Measurements from ENCODE around the gene CD96. TPM values are rescaled to one million over a fixed set of nuclear protein-coding genes. Genes with fewer than 3 reads are reported as not detected.
A peak's percentile ranks its signal among the peaks of the same experiment; 100 is the strongest.

The CD96 gene
- total and polyA plus RNA-seq, 2 donors (not counting 1 experiment from before 2014, with no cell fraction given): 0.10 TPM; not detected in 1

DNA sequence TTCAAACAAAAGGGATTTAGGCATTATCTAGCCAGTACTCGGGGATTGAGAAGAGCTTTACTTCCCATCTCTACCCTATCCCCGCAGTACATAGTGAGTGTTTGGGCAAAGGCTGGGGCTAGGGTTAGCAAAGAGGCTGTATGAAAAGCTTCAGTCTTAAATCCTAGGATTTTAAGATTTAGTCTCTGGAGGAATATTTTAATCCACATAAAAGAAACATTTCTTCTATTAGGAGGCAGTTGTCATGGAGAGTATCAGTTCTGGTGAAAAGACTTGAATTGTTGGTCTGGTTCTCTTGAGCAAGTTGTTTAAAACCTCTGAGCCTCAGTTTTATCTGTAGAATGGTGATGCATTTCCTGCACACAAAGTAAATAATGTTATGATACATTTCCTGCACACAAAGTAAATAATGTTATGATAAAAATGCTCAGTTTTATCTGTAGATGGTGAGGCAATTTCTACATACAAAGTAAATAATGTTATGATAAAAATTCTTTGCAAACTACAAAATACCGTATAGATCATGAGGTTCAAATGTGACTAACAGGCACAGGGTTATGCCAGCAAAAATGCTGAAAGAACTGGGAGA lies 107.1 kb downstream of the CD96 start:
- Histone ChIP-seq H4K20me1 (ENCODE audit: control insufficient read depth, extremely low read depth, insufficient read depth, low read length) (no peaks in the 10 kb centered on the region), H3K79me2 (ENCODE audit: control insufficient read depth, insufficient read depth, low read length) (no peaks in the 10 kb centered on the region), H3K9ac (ENCODE audit: insufficient read depth, low read length) (no peak overlapping the region), H3K4me2 (ENCODE audit: extremely low read depth, insufficient read depth, low read length) (no peak overlapping the region), H3K4me1 (ENCODE audit: control insufficient read depth, extremely low read depth, insufficient read depth, low read length) (no peaks in the 10 kb centered on the region), H2AFZ (ENCODE audit: low read length) (no peak overlapping the region), H3K27me3 (ENCODE audit: control insufficient read depth, insufficient read depth, low read length) (no peaks in the 10 kb centered on the region), H3K9me3 (ENCODE audit: control insufficient read depth, insufficient read depth, low read depth, low read length) (no peaks in the 10 kb centered on the region), H3K4me3 (replicated peaks in 1 of 4; ENCODE audit: control extremely low read depth in 1 of 4, insufficient read depth in 1 of 4, low read depth in 3 of 4, low read length in 4 of 4) (no peak overlapping the region), H3K27ac (ENCODE audit: insufficient read depth, low read length) (no peak overlapping the region), H3K36me3 (ENCODE audit: control insufficient read depth, insufficient read depth, low read length) (no peaks in the 10 kb centered on the region)
- DNase-seq (ENCODE audit: low read depth in 2 of 2): peak; percentile 6 to 8
- TF ChIP-seq CTCF (conservative IDR thresholded peaks at IDR 0.05 in 1 of 2, IDR thresholded peaks at IDR 0.05 in 1 of 2; ENCODE audit: low read depth in 1 of 2, low read length in 2 of 2): no peak
- TF ChIP-seq EZH2 (IDR thresholded peaks at IDR 0.05; ENCODE audit: low read length, missing control alignments): no peak

GRCh38 chr3:111650378-111651275 lies 108.6 kb downstream of the CD96 start:
- TF ChIP-seq EZH2 (IDR thresholded peaks at IDR 0.05; ENCODE audit: low read length, missing control alignments) (no peak), CTCF (conservative IDR thresholded peaks at IDR 0.05 in 1 of 2, IDR thresholded peaks at IDR 0.05 in 1 of 2; ENCODE audit: low read depth in 1 of 2, low read length in 2 of 2) (no peak)
- DNase-seq (ENCODE audit: low read depth in 2 of 2): no peak
- Histone ChIP-seq H3K36me3 (ENCODE audit: control insufficient read depth, insufficient read depth, low read length) (no peaks in the 10 kb centered on the region), H3K9ac (ENCODE audit: insufficient read depth, low read length) (no peak overlapping the region), H3K79me2 (ENCODE audit: control insufficient read depth, insufficient read depth, low read length) (no peaks in the 10 kb centered on the region), H3K4me1 (ENCODE audit: control insufficient read depth, extremely low read depth, insufficient read depth, low read length) (no peaks in the 10 kb centered on the region), H3K27me3 (ENCODE audit: control insufficient read depth, insufficient read depth, low read length) (no peaks in the 10 kb centered on the region), H2AFZ (ENCODE audit: low read length) (no peak overlapping the region), H3K4me3 (replicated peaks in 1 of 4; ENCODE audit: control extremely low read depth in 1 of 4, insufficient read depth in 1 of 4, low read depth in 3 of 4, low read length in 4 of 4) (no peak overlapping the region), H3K27ac (ENCODE audit: insufficient read depth, low read length) (no peak overlapping the region), H4K20me1 (ENCODE audit: control insufficient read depth, extremely low read depth, insufficient read depth, low read length) (no peaks in the 10 kb centered on the region), H3K9me3 (ENCODE audit: control insufficient read depth, insufficient read depth, low read depth, low read length) (no peaks in the 10 kb centered on the region), H3K4me2 (ENCODE audit: extremely low read depth, insufficient read depth, low read length) (no peak overlapping the region)

GRCh38 chr3:111652492-111653180 lies 110.6 kb downstream of the CD96 start:
- no peak overlapping the region for H3K4me2 ChIP-seq (ENCODE audit: extremely low read depth, insufficient read depth, low read length)
- H3K27me3 ChIP-seq (ENCODE audit: control insufficient read depth, insufficient read depth, low read length): peaks cover 2% of the 10 kb centered on the region

More at GRCh38 chr3:111652492-111653180, 110.6 kb downstream of the CD96 start:
- Histone ChIP-seq H4K20me1 (ENCODE audit: control insufficient read depth, extremely low read depth, insufficient read depth, low read length) (no peaks in the 10 kb centered on the region), H3K79me2 (ENCODE audit: control insufficient read depth, insufficient read depth, low read length) (no peaks in the 10 kb centered on the region), H3K9me3 (ENCODE audit: control insufficient read depth, insufficient read depth, low read depth, low read length) (no peaks in the 10 kb centered on the region), H3K27ac (ENCODE audit: insufficient read depth, low read length) (no peak overlapping the region), H3K4me1 (ENCODE audit: control insufficient read depth, extremely low read depth, insufficient read depth, low read length) (no peaks in the 10 kb centered on the region), H3K4me3 (replicated peaks in 1 of 4; ENCODE audit: control extremely low read depth in 1 of 4, insufficient read depth in 1 of 4, low read depth in 3 of 4, low read length in 4 of 4) (no peak overlapping the region), H2AFZ (ENCODE audit: low read length) (no peak overlapping the region), H3K36me3 (ENCODE audit: control insufficient read depth, insufficient read depth, low read length) (no peaks in the 10 kb centered on the region), H3K9ac (ENCODE audit: insufficient read depth, low read length) (no peak overlapping the region)
- TF ChIP-seq EZH2 (IDR thresholded peaks at IDR 0.05; ENCODE audit: low read length, missing control alignments) (no peak), CTCF (conservative IDR thresholded peaks at IDR 0.05 in 1 of 2, IDR thresholded peaks at IDR 0.05 in 1 of 2; ENCODE audit: low read depth in 1 of 2, low read length in 2 of 2) (no peak)
- DNase-seq (ENCODE audit: low read depth in 2 of 2): no peak
